SK-N-SH treated with all-trans-retinoic acid at 6 μM for 48 hours (cell line): Measurements from ENCODE around the gene WDR18.

Experiments used
- ATAC-seq: fragments of 200-7000 bp; cut with Tn5 transposase; 3 replicates; pipeline ENCODE4 v1.9.1; 2020; ENCODE audit warnings: mild to moderate bottlenecking, moderate library complexity
- ARNTL ChIP-seq: fragments of 450-650 bp; formaldehyde crosslinking; IDR thresholded peaks from 2 replicates; pipeline ENCODE4 v1.5.0; 2020; ENCODE audit warnings: low read depth, mild to moderate bottlenecking, moderate library complexity, borderline replicate concordance
- BACH2 ChIP-seq: fragments of 250-450 bp; sonication (Bioruptor Pico); IDR thresholded peaks from 2 replicates; pipeline ENCODE4 v1.9.0; 2021; ENCODE audit warnings: mild to moderate bottlenecking, borderline replicate concordance
- CREB5 ChIP-seq: fragments of 250-450 bp; sonication (Bioruptor Pico); IDR thresholded peaks from 2 replicates; pipeline ENCODE4 v1.5.1; 2020; ENCODE audit warnings: low read depth, mild to moderate bottlenecking, moderate library complexity
- CSDC2 ChIP-seq: fragments of 250-450 bp; sonication (Bioruptor Pico); IDR thresholded peaks from 2 replicates; pipeline ENCODE4 v1.5.0; 2020; ENCODE audit warnings: mild to moderate bottlenecking, moderate library complexity
- CSRNP3 ChIP-seq: fragments of 250-450 bp; sonication (Bioruptor Pico); IDR thresholded peaks from 2 replicates; pipeline ENCODE4 v1.5.1; 2021; ENCODE audit warnings: mild to moderate bottlenecking, moderate library complexity
- GLIS3 ChIP-seq: fragments of 250-450 bp; sonication (Bioruptor Pico); IDR thresholded peaks from 2 replicates; pipeline ENCODE4 v1.5.0; 2020; ENCODE audit warnings: mild to moderate bottlenecking, moderate library complexity
- OSR1 ChIP-seq: fragments of 250-450 bp; sonication (Bioruptor Pico); IDR thresholded peaks from 2 replicates; pipeline ENCODE4 v1.8.0; 2022; ENCODE audit warnings: moderate library complexity, mild to moderate bottlenecking, inconsistent platforms
- PATZ1 ChIP-seq: fragments of 250-450 bp; sonication (Bioruptor Pico); IDR thresholded peaks from 2 replicates; pipeline ENCODE4 v1.8.0; 2020; ENCODE audit warnings: mild to moderate bottlenecking, moderate library complexity, borderline replicate concordance
- POU6F1 ChIP-seq: fragments of 250-450 bp; sonication (Bioruptor Pico); IDR thresholded peaks from 2 replicates; pipeline ENCODE4 v1.8.0; 2021; ENCODE audit warnings: low read depth, mild to moderate bottlenecking, moderate library complexity, borderline replicate concordance
- PPARA ChIP-seq: fragments of 250-450 bp; sonication (Bioruptor Pico); IDR thresholded peaks from 2 replicates; pipeline ENCODE4 v1.5.0; 2020; ENCODE audit warnings: mild to moderate bottlenecking, borderline replicate concordance
- RARB ChIP-seq: fragments of 250-450 bp; sonication (Bioruptor Pico); IDR thresholded peaks from 2 replicates; pipeline ENCODE4 v1.8.0; 2021; ENCODE audit warnings: mild to moderate bottlenecking, moderate library complexity
- SNAI2 ChIP-seq: fragments of 250-450 bp; sonication (Bioruptor Pico); IDR thresholded peaks from 2 replicates; pipeline ENCODE4 v1.5.0; 2020; ENCODE audit warnings: mild to moderate bottlenecking, moderate library complexity
- TCF4 ChIP-seq: fragments of 250-450 bp; sonication (Bioruptor Pico); IDR thresholded peaks from 2 replicates; pipeline ENCODE4 v1.8.0; 2021; ENCODE audit warnings: mild to moderate bottlenecking, moderate library complexity, borderline replicate concordance
- TSHZ2 ChIP-seq: fragments of 250-450 bp; sonication (Bioruptor Pico); IDR thresholded peaks from 2 replicates; pipeline ENCODE4 v1.5.0; 2020; ENCODE audit warnings: mild to moderate bottlenecking, moderate library complexity
- ZC3H10 ChIP-seq: fragments of 250-450 bp; sonication (Bioruptor Pico); IDR thresholded peaks from 2 replicates; pipeline ENCODE4 v1.5.1; 2021; ENCODE audit warnings: mild to moderate bottlenecking, moderate library complexity
- ZFP3 ChIP-seq: fragments of 250-450 bp; sonication (Bioruptor Pico); IDR thresholded peaks from 2 replicates; pipeline ENCODE4 v1.5.0; 2020; ENCODE audit warnings: mild to moderate bottlenecking, moderate library complexity
- ZNF70 ChIP-seq: fragments of 450-650 bp; formaldehyde crosslinking; IDR thresholded peaks from 2 replicates; pipeline ENCODE4 v1.5.0; 2020; ENCODE audit warnings: mild to moderate bottlenecking, moderate library complexity

Gene WDR18

GRCh38 chr19:942133-942645 lies 42.0 kb upstream of the WDR18 start:
- ATAC-seq: no peak
- TF ChIP-seq BACH2 (CRISPR knock-in tag) (no peak), ZFP3 (CRISPR knock-in tag) (no peak), OSR1 (CRISPR knock-in tag) (no peak), RARB (CRISPR knock-in tag) (no peak), PATZ1 (CRISPR knock-in tag) (no peak), SNAI2 (CRISPR knock-in tag) (no peak), ARNTL (CRISPR knock-in tag) (no peak)

- TF ChIP-seq BACH2 (CRISPR knock-in tag) (no peak), OSR1 (CRISPR knock-in tag) (no peak), SNAI2 (CRISPR knock-in tag) (no peak), ZC3H10 (no peak), ZFP3 (CRISPR knock-in tag) (no peak), POU6F1 (CRISPR knock-in tag) (no peak)
- no peak for ATAC-seq
Observed at GRCh38 chr19:943551-944170, 40.5 kb upstream of the WDR18 start.

GRCh38 chr19:944171-944567 lies 40.0 kb upstream of the WDR18 start:
- TF ChIP-seq TCF4 (CRISPR knock-in tag) (peak; percentile 83), PPARA (CRISPR knock-in tag) (0 out of 2 replicates have a peak, but pooled peaks have one; percentile 24), ZFP3 (CRISPR knock-in tag) (peak; percentile 73; the same call in 1 of the 2 replicates), CSRNP3 (CRISPR knock-in tag) (no peak), ZC3H10 (no peak), ZNF70 (CRISPR knock-in tag) (no peak), CREB5 (CRISPR knock-in tag) (0 out of 2 replicates have a peak, but pooled peaks have one; percentile 26), ARNTL (CRISPR knock-in tag) (0 out of 2 replicates have a peak, but pooled peaks have one; percentile 64), RARB (CRISPR knock-in tag) (no peak), PATZ1 (CRISPR knock-in tag) (no peak), CSDC2 (CRISPR knock-in tag) (no peak), TSHZ2 (CRISPR knock-in tag) (peak; percentile 72; the same call in 1 of the 2 replicates), GLIS3 (no peak), POU6F1 (CRISPR knock-in tag) (no peak)
- no peak; the same call in 2 of the 3 replicates for ATAC-seq
